PC-9 (cell line): Measurements from ENCODE around the gene OBP2A.

Experiments used
- EZH2 ChIP-seq: fragments of 200-600 bp; sonication (generic); IDR thresholded peaks from 2 replicates; pipeline ENCODE4 v1.8.0; 2017; ENCODE audit warnings: antibody characterized with exemption, low read depth
- TF ChIP-seq, protein P1 (sequence below): fragments of 200-600 bp; sonication (generic); conservative IDR thresholded peaks from 2 replicates; pipeline ENCODE4 v1.6.1; 2017; ENCODE audit warnings: mixed run types, antibody characterized with exemption, mild to moderate bottlenecking, moderate library complexity

DNA sequence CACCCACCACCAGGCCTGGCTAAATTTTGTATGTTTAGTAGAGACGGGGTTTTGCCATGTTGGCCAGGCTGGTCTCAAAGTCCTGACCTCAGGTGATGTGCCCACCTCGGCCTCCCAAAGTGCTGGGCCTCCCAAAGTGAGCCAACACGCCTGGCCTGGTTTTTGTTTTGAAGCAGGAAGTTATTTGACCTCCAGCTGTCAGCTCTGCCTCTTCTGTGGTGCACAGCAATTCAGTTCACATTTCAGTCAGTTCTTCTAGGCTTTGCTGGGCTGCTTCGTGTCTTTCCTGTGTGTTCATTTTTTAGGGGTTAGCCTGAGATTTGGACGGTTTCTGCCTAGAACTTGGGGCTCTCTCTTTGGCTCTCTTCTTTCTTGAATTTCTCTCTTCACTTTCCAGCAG, 15.8 kb upstream of the OBP2A start:
- TF ChIP-seq, protein P1, sequence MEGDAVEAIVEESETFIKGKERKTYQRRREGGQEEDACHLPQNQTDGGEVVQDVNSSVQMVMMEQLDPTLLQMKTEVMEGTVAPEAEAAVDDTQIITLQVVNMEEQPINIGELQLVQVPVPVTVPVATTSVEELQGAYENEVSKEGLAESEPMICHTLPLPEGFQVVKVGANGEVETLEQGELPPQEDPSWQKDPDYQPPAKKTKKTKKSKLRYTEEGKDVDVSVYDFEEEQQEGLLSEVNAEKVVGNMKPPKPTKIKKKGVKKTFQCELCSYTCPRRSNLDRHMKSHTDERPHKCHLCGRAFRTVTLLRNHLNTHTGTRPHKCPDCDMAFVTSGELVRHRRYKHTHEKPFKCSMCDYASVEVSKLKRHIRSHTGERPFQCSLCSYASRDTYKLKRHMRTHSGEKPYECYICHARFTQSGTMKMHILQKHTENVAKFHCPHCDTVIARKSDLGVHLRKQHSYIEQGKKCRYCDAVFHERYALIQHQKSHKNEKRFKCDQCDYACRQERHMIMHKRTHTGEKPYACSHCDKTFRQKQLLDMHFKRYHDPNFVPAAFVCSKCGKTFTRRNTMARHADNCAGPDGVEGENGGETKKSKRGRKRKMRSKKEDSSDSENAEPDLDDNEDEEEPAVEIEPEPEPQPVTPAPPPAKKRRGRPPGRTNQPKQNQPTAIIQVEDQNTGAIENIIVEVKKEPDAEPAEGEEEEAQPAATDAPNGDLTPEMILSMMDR: no peak
- no peak for TF ChIP-seq EZH2
